RWPE1 (cell line): ENCODE data around the gene PCDHGC3.

Source experiments
- CTCF ChIA-PET: fragments of 350-600 bp; sonication (Branson Sonifier 250); formaldehyde crosslinking; extraction: SDS; loops from one replicate; lab custom pipeline; 2021; lab: Yijun Ruan, JAX
- POLR2A ChIA-PET: fragments of 400-600 bp; formaldehyde crosslinking; extraction: SDS; loops from one replicate; lab custom pipeline; 2020; ENCODE audit warnings: antibody characterized with exemption; ENCODE audit not compliant: low non-redundant PET; lab: Yijun Ruan, JAX
- DNase-seq: peaks from one replicate; pipeline ENCODE4 v3.0.0; 2012; ENCODE audit warnings: low spot score
- H3K27ac ChIP-seq: fragments of 450-650 bp; 2 replicates; pipeline ENCODE4 v1.5.1; 2017
- CTCF ChIP-seq: fragments of 450-650 bp; conservative IDR thresholded peaks from 2 replicates; pipeline ENCODE4 v1.5.1; 2017; ENCODE audit warnings: low read depth, mild to moderate bottlenecking

PCDHGC3 gene

GRCh38 chr5:141510160-141510559 is 34.4 kb downstream of the PCDHGC3 start:
- CTCF ChIA-PET: interaction anchor here (0.6 to 3.3 kb wide), 5 partner anchors 15 to 678 kb away, joined by 3 to 22 read pairs (median 4); no protein-coding TSS in a partner anchor
- DNase-seq: no peak
- POLR2A ChIA-PET: interaction anchor here (1.1 kb wide), 1 partner anchor 107 kb away, joined by 3 read pairs; the partner anchor contains the start of gene PCDHGA9
- peak overlapping the region; percentile 97 for H3K27ac ChIP-seq
- TF ChIP-seq CTCF: no peak

GRCh38 chr5:141510850-141511601 is 35.3 kb downstream of the PCDHGC3 start:
- TF ChIP-seq CTCF: no peak
- CTCF ChIA-PET: interaction anchor here (0.5 to 1.5 kb wide), 7 partner anchors 10 to 1503 kb away, joined by 3 to 9 read pairs (median 4); no protein-coding TSS in a partner anchor
- POLR2A ChIA-PET: no interaction called here
- DNase-seq: no peak
- H3K27ac ChIP-seq: peak overlapping the region; percentile 33

- POLR2A ChIA-PET: no interaction called here
- CTCF ChIA-PET: interaction anchor here (0.6 to 2.7 kb wide), 13 partner anchors 9 to 793 kb away, joined by 3 to 15 read pairs (median 4); partner anchors contain the start of genes PCDHGA10 and PCDHGC5
- H3K27ac ChIP-seq: peak overlapping the region; percentile 99
- no peak for DNase-seq
- TF ChIP-seq CTCF: no peak
These were observed 36.1 kb downstream of the PCDHGC3 start for GRCh38 chr5:141511771-141512325.

- ChIA-PET CTCF (interaction anchor here (0.6 to 2.7 kb wide), 20 partner anchors 9 to 793 kb away, joined by 3 to 15 read pairs (median 4); partner anchors contain the start of genes PCDHGB7 and PCDHGC5), POLR2A (no interaction called here)
- peak overlapping the region; percentile 99 for H3K27ac ChIP-seq
- TF ChIP-seq CTCF: no peak; the same call in 1 of the 2 replicates
- peak; percentile 38 for DNase-seq
These were observed 36.7 kb downstream of the PCDHGC3 start for GRCh38 chr5:141512390-141512910.

- POLR2A ChIA-PET: no interaction called here
- no peak for DNase-seq
- CTCF ChIA-PET: interaction anchor here (0.6 to 2.7 kb wide), 14 partner anchors 8 to 511 kb away, joined by 3 to 15 read pairs (median 4); partner anchors contain the start of genes PCDHGB7, PCDHGC4 and PCDHGC5
- H3K27ac ChIP-seq: peak overlapping the region; percentile 99
- TF ChIP-seq CTCF: no peak
These were observed 37.3 kb downstream of the PCDHGC3 start for GRCh38 chr5:141512911-141513626.
